ENCODE measurements around the gene SOX12.

Gene SOX12

GRCh38 chr20:301886-302848, 23.2 kb upstream of the SOX12 start:
- no peak for DNase-seq (ENCODE audit: low read depth in 2 of 2)

- no peak for DNase-seq (ENCODE audit: low read depth in 2 of 2)
Measured at GRCh38 chr20:305745-306144, 19.6 kb upstream of the SOX12 start.

- DNase-seq (ENCODE audit: low read depth in 2 of 2) = no peak
Measured at GRCh38 chr20:308427-309038, 16.8 kb upstream of the SOX12 start.

GRCh38 chr20:309306-309840, 16.0 kb upstream of the SOX12 start:
- DNase-seq (ENCODE audit: low read depth in 2 of 2) = no peak

DNA sequence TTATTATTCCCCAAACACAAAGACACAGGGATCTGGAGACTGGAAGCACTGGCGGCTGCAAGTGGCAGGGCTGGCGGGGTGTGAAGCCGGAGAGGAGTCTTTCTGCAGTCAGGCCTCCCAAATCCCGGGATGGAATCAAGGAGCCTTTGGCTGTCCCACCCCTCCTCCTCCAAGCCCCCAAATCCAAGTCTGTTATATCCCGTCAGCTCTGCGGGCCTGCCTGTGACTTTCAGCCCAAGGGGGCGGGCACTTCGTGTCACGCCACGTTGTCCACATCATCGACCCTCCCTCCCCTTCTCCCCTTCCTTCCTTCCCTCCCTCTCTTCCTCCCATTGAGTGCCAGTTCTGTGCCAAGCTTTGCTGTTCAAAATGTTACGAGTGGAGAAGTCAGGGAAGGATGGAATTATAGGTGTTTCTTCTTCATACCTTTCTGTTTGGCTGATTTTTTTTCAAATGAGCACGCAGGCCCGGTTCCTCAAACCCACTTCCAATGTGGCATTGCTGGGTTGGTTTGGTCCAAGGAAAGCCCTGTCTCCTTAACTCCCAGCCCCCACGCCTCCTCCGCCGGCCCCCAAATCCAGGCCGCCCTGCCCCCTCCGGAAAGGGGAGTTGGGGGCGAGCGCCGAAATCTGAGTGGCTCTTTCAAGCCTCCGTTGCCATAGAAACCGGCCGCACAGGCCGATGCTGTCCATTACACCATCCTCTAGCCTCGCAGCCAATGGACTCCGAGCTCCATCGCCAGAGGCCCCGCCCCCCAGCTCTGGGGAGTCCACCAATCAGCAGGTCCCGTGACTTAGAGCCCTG, 15.3 kb upstream of the SOX12 start:
- peak in 1 of 2 donors; percentile 59 for DNase-seq (ENCODE audit: low read depth in 2 of 2)

GRCh38 chr20:310645-311044, 14.7 kb upstream of the SOX12 start:
- DNase-seq (ENCODE audit: low read depth in 2 of 2) = no peak

DNA sequence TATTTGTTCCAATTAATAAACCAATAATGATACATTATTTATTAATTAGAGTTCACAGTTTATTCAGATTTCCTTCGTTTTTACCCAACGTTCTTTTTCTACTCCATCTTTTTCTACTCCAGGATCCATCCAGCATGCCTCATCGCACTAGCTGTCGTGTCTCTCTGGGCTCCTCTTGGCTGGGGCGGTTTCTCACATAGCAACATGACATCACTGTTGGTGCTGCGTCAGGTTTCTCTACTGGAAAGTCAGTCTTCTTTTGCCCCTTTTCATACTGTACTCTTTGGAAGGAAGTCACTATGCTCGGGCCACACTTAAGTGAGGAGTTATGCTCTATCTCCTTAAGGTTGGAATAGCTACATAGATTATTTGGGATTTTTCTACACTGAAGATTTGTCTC, 13.7 kb upstream of the SOX12 start:
- DNase-seq (ENCODE audit: low read depth in 2 of 2) = no peak

GRCh38 chr20:312067-312466, 13.3 kb upstream of the SOX12 start:
- DNase-seq (ENCODE audit: low read depth in 2 of 2) = no peak

GRCh38 chr20:312866-313265, 12.5 kb upstream of the SOX12 start:
- no peak for DNase-seq (ENCODE audit: low read depth in 2 of 2)

DNA sequence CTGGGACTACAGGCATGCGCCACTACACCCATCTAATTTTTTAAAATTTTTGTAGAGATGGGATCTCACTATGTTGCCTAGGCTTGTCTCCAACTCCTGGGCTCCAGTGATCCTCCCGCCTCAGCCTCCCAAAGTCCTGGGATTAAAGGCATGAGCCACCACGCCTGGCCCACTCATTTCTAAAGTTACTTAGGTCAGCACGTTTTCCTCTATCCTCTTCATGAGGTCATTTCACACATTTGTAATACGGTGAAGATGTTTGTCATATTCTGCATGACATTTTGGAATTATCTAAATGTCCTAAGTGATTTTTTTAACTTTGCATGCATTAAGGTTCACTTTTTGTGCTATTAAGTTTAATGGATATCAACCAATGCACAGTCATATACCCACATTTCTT, 11.9 kb upstream of the SOX12 start:
- DNase-seq (ENCODE audit: low read depth in 2 of 2) = no peak

DNA sequence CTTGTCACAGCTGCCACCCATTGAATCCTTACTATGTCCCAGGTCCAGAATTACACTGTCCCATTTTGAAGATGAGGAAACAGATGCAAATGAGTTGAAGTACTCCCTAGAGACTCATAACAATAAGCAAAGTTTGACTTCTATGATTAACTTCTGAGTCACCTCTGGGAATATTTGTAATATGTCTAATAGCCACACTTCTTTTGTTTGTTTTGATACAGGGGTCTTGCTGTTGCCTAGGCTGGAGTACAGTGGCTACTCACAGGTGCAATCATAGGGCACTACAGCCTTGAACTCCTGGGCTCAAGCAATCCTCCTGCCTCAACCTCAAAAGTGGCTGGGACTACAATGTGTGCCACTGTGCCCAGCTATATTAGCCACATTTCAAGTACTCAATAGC, 11.4 kb upstream of the SOX12 start:
- no peak for DNase-seq (ENCODE audit: low read depth in 2 of 2)

DNA sequence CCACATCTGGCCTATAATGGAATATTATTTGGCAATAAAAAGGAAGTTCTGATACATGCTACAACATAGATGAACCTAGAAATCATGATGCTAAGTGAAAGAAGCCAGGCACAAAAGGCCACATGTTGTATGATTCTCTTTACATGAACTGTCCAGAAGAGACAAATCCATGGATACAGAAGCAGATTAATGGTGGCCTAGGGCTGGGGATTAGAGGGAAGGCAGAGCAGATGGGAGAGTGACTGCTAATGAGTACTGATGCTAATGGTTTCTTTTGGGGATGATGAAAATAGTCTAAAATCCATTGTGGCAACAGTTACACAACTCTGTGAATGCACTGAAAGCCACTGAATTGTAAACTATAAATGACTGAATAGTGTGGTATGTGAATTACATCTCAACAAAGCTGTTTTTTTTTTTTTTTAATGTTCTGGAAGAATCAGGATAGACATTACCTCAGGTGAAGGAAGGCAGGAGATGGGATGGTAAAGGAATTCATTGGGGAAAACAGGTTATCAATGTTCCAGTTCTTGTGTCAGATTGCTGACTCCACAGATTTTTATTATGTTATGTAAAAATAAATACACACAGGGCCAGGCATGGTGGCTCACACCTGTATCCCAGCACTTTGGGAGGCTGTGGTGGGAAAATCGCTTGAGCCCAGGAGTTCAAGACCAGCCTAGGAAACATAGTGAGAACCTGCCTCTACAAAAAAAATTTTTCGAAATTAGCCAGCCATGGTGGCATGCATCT, 8.9 kb upstream of the SOX12 start:
- DNase-seq (ENCODE audit: low read depth in 2 of 2) = no peak

- peak; percentile 82 to 83 for DNase-seq (ENCODE audit: low read depth in 2 of 2)
Measured at GRCh38 chr20:324177-325044, 941 bp upstream of the SOX12 start.

DNA sequence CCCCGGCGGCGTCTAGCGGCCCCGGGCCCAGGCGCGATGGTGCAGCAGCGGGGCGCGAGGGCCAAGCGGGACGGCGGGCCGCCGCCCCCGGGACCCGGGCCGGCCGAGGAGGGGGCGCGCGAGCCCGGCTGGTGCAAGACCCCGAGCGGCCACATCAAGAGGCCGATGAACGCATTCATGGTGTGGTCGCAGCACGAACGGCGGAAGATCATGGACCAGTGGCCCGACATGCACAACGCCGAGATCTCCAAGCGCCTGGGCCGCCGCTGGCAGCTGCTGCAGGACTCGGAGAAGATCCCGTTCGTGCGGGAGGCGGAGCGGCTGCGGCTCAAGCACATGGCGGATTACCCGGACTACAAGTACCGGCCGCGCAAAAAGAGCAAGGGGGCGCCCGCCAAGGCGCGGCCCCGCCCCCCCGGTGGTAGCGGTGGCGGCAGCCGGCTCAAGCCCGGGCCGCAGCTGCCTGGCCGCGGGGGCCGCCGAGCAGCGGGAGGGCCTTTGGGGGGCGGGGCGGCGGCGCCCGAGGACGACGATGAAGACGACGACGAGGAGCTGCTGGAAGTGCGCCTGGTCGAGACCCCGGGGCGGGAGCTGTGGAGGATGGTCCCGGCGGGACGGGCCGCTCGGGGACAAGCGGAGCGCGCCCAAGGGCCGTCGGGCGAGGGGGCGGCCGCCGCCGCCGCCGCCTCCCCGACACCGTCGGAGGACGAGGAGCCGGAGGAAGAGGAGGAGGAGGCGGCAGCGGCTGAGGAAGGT, 715 bp downstream of the SOX12 start:
- no peak for DNase-seq (ENCODE audit: low read depth in 2 of 2)

DNA sequence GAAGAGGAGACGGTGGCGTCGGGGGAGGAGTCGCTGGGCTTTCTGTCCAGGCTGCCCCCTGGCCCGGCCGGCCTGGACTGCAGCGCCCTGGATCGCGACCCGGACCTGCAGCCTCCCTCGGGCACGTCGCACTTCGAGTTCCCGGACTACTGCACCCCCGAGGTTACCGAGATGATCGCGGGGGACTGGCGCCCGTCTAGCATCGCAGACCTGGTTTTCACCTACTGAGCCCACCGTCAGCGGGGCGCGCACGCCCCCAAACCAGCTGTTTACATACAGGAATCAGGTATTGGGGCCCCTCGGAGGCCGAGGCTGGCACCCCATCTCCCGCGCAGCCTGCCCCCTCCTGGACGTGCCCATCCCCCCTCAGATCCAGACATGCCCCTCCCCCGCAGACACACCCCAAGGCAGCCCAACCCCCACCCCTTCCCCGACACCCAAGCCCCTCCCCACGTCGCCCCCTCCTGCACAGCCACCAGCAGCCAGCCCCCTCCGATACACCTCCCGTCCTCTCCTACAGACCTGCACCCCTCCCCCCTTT, 1.4 kb downstream of the SOX12 start:
- DNase-seq (ENCODE audit: low read depth in 2 of 2) = no peak

DNA sequence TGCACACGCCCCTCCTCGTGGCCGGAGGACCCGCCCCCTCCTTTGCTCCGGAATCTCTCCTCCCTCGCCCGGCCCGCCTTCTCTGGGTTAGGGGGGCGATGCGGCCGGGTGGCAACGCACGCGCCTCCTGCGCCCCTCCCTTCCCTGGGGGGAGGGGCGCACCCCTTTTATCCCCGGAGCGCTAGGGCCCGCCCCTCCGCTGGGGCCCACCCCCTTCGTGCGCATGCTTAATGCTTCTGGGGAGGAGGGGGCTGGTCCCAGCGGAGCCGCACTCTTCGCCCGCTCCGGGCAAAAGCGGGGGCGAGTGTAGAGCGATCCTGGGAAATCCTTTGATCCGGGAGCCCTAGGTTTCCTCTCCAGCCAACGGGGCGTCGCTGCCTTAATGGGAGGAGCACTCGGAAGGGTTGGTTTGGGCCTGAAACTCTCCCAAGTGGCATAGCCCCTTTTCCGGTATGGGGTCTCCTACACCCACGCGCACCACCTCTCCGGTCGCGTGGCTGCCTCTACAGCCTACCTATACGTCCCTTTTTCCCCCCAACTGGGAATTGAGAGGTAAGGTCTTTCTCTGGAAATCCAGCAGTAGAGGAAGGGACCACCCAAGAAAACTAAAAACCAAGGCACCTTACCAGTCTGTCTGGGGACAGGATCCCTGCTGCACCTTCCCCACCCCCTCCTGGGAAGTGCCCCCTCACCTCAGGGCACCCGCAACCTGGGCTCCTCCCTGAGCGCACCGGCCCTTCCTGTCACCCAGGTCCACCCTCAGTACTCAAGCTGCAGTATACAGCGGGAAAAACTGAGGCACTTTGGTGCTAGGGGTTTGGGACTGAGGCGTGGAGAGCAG, 2.1 kb downstream of the SOX12 start:
- peak; percentile 44 to 66 for DNase-seq (ENCODE audit: low read depth in 2 of 2)

- DNase-seq (ENCODE audit: low read depth in 2 of 2) = no peak
Measured at GRCh38 chr20:328027-328974, 2.9 kb downstream of the SOX12 start.

All from stimulated activated CD8-positive, alpha-beta memory T cell treated with anti-CD3 and anti-CD28 coated beads, Interleukin-2, amount 100 ng/mL, for 1 hour (primary cell).